ENCODE measurements around the gene KDM3A. TPM values are rescaled to one million over a fixed set of nuclear protein-coding genes. Genes with fewer than 3 reads are reported as not detected.

The KDM3A gene
- total and polyA plus RNA-seq, 2 experiments from 2014 or later = 8.9 to 21.8 TPM

- no peak for ATAC-seq
- Mint-ChIP-seq H3K27me3 (ENCODE audit: insufficient read depth, low read depth, poor library complexity) (no peaks in the 10 kb centered on the region), H3K4me3 (no peak overlapping the region), H3K27ac (no peak overlapping the region), H3K4me1 (no peaks in the 10 kb centered on the region), H3K36me3 (ENCODE audit: low read depth) (peaks cover 69% of the 10 kb centered on the region), H3K9me3 (no peaks in the 10 kb centered on the region)
- Histone ChIP-seq H3K4me1 (ENCODE audit: insufficient read depth) (no peaks in the 10 kb centered on the region), H3K9me2 (ENCODE audit: insufficient read depth) (no peaks in the 10 kb centered on the region), H3K27ac (ENCODE audit: low read depth) (no peak overlapping the region), H3K79me2 (replicated peaks; ENCODE audit: insufficient read depth) (no peaks in the 10 kb centered on the region), H3K36me3 (ENCODE audit: insufficient read depth) (peaks cover 14% of the 10 kb centered on the region), H3K27me3 (ENCODE audit: insufficient read depth) (no peaks in the 10 kb centered on the region), H3K4me3 (no peak overlapping the region), H3K4me2 (no peak overlapping the region), H3F3A (replicated peaks; ENCODE audit: low read depth) (no peaks in the 10 kb centered on the region), H2AFZ (no peak overlapping the region), H4K20me1 (replicated peaks; ENCODE audit: insufficient read depth) (peaks cover 4% of the 10 kb centered on the region)
- TF ChIP-seq EZH2 (IDR thresholded peaks at IDR 0.05; ENCODE audit: low read depth, unreplicated experiment) (no peak), CTCF (conservative IDR thresholded peaks at IDR 0.05; ENCODE audit: low read depth in 2 of 2) (no peak), ZNF331 (CRISPR knock-in tag; IDR thresholded peaks at IDR 0.05; ENCODE audit: low read depth) (no peak), EZH2phosphoT487 (IDR thresholded peaks at IDR 0.05; ENCODE audit: unreplicated experiment) (no peak), STAT1 (IDR thresholded peaks at IDR 0.05; ENCODE audit: unreplicated experiment) (no peak), CREB1 (CRISPR knock-in tag; IDR thresholded peaks at IDR 0.05; ENCODE audit: low read depth) (no peak), ETS1 (IDR thresholded peaks at IDR 0.05) (no peak), REST (IDR thresholded peaks at IDR 0.05; ENCODE audit: unreplicated experiment) (no peak), JUNB (IDR thresholded peaks at IDR 0.05; ENCODE audit: unreplicated experiment) (no peak), NANOG (IDR thresholded peaks at IDR 0.05; ENCODE audit: borderline replicate concordance) (no peak), POLR2AphosphoS5 (IDR thresholded peaks at IDR 0.05; ENCODE audit: low read depth) (no peak), ZNF462 (CRISPR knock-in tag; IDR thresholded peaks at IDR 0.05) (no peak), ZNF114 (CRISPR knock-in tag; IDR thresholded peaks at IDR 0.05) (no peak)
- DNase-seq (ENCODE audit: low spot score) = no peak
Observed at GRCh38 chr2:86485103-86485502, 43.9 kb downstream of the KDM3A start.
